ENCODE measurements around the gene TUNAR.
"Not testable (repeated sequence)": the region's sequence is repeated elsewhere in the genome, so short reads cannot be mapped to it uniquely, and the experiment has no call there.

The TUNAR gene

DNA sequence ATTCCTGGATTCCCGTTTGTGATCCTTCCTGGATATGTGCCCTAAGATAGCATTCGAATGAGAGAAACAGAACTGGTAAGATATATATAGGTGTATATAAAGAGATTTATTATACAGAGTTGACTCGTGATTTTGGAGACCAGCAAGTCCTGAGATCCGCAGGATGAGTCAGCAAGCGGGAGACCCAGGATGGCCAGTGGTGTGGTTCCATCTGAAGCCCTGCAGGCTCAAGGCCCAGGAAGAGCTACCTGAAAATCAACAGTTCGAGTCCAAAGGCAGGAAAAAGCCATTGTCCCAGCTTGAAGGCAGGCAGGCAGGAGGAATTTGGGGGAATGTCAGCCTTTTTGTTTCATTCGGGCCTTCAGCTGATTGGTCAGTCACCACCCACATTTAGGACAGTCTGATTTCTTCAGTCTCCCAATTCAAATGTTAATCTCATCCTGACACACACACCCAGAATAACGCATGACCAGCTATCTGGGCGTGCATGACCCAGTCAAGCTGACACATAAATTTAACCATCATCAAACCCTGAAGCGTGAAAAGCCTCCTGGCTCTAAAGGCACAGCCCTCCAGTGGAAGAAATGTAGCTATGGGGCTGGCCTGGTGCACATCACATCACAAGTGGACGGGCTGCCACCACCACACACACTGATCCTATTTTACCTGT lies 44.3 kb downstream of the TUNAR start:
- no peak for DNase-seq

GRCh38 chr14:95922080-95922479 lies 45.4 kb downstream of the TUNAR start:
- DNase-seq = no peak

- no peak for DNase-seq
Measured at GRCh38 chr14:95928751-95929150, 52.1 kb downstream of the TUNAR start.

DNA sequence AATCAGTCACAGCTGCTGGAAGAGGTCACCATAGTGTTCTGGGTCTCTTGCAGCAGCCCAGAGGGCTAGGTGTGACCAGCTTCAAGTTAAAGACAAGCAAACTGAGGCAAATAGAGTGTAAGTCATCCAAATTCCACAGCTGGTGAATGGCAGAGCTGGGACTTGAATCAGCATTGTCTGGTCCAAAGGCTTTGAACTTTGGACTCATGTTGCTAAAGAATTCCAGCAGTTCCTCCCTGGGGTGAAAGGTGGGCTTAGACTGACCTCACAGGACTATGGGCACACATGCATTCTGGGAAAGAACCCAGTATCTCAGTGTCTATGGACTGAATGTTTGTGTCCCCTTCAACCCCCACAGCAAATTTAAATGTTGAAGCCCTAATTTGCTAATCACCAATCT lies 54.8 kb downstream of the TUNAR start:
- DNase-seq = no peak

DNA sequence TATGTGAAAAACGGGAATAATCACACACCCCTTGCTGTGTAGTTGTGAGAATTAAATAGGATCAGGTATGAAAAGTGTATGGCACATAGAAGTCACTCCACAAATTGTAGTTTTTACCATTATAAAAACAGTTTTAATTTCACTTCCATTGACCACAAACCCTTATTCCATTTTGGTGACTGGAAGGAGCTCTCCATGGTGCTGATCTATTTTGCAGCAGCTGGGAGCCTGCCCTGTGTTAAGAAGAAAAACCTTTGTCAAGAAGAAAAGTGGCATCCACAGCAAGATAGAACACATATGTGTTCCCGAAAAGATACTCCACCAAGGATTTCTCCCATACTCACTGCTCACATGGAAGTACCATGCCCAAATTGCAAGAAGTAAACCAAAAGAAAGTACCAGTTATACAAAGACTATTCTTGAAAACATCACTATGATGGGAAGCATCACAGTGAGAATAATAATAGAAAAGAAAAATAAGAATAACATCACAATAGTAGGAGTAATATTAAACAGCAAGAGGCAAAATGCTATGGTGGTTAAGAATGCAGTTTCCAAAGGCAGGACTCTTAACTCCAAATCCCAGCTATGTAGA lies 58.7 kb downstream of the TUNAR start:
- DNase-seq = no peak

GRCh38 chr14:95936041-95936440 lies 59.4 kb downstream of the TUNAR start:
- DNase-seq = no peak

GRCh38 chr14:95939335-95939734 lies 62.7 kb downstream of the TUNAR start:
- no peak for DNase-seq

- no peak for DNase-seq
Measured at GRCh38 chr14:95941897-95942296, 65.3 kb downstream of the TUNAR start.

- DNase-seq = no peak
Measured at GRCh38 chr14:95943699-95944098, 67.1 kb downstream of the TUNAR start.

DNA sequence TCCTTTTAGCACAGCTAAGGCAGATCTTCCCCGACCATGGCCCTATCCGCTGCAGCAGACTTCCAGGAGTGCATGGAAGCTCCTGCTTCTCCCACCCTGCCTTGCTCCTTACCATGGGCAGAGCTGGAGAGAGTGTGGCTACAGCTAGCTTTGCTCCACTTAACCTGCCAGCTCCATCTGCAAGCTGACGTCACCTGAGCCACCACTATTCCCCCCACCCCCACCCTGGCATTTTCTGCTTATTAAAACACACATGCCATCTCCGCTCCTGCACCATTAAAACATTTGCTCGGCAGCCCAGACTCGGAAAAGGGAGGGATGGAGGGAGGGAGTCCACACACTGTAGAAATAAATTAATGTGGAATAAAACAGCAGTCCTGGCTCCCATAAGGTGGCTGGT lies 67.8 kb downstream of the TUNAR start:
- no peak for DNase-seq

GRCh38 chr14:95946867-95947266 lies 70.2 kb downstream of the TUNAR start:
- no peak for DNase-seq

GRCh38 chr14:95948558-95948981 lies 71.9 kb downstream of the TUNAR start:
- no peak for DNase-seq

GRCh38 chr14:95951359-95951758 lies 74.7 kb downstream of the TUNAR start:
- no peak for DNase-seq

GRCh38 chr14:95953111-95953724 lies 76.6 kb downstream of the TUNAR start:
- DNase-seq = no peak

- DNase-seq = no peak
Measured at GRCh38 chr14:95956601-95957460, 80.2 kb downstream of the TUNAR start.

- no peak for DNase-seq
Measured at GRCh38 chr14:95958105-95958504, 81.5 kb downstream of the TUNAR start.

DNA sequence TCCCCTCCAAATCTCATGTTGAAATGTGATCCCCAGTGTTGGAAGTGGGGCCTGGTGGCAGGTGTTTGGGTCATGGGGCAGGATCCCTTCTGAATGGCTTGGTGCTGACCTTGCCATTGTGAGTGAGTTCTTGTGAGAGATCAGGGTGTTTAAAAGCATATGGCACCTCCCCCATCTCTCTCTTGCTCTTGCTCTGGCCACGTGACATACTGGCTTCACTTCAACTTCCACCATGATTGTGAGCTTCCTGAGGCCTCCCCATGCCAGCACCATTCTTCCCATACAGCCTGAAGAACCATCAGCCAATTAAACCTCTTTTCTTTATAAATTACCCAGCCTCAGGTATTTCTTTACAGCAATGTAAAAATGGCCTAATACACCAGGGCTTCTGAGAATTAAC lies 82.7 kb downstream of the TUNAR start:
- DNase-seq = no peak

GRCh38 chr14:95961481-95961880 lies 84.8 kb downstream of the TUNAR start:
- no peak for DNase-seq

DNA sequence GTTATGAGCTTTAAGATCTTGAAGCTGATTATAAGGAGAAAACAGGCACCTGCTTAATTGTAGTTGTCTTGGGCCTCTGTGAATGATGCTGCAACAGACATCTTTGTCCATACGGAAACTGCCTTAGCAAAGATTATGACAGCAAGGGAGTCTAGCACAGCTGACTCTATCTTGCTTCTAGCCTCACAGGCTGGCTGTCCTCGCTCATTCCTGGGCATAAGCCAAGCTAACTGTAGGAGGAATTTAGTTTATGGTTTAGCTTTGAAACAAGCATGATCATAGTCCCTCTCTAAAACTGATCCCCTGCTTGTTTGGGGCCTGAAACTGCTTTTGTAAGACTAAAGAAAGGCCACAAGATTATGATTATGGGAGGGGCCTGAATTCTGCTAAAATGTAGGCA lies 88.3 kb downstream of the TUNAR start:
- DNase-seq = no peak

GRCh38 chr14:95968048-95968447 lies 91.4 kb downstream of the TUNAR start:
- not testable (repeated sequence) for DNase-seq
